Mesodermal cell (in vitro differentiated cells): ENCODE data around the gene KCNMB1.

Source experiments
- H3K27ac ChIP-seq: 2 replicates; pipeline ENCODE4 v1.7.0; 2013; ENCODE audit warnings: mild to moderate bottlenecking, low read depth, low read length, moderate library complexity; ENCODE audit not compliant: severe bottlenecking
- H3K36me3 ChIP-seq: 2 replicates; pipeline ENCODE4 v1.7.1; 2013; ENCODE audit warnings: mild to moderate bottlenecking, low read length, moderate library complexity; ENCODE audit not compliant: control insufficient read depth, insufficient read depth
- H3K4me1 ChIP-seq: one replicate; pipeline ENCODE4 v1.7.1; 2013; ENCODE audit warnings: mild to moderate bottlenecking, low read length; ENCODE audit not compliant: insufficient read depth, control insufficient read depth, poor library complexity, severe bottlenecking
- H3K4me3 ChIP-seq: 2 replicates; pipeline ENCODE4 v1.7.0; 2013; ENCODE audit warnings: low read length, control low read depth, mild to moderate bottlenecking; ENCODE audit not compliant: insufficient read depth, poor library complexity, severe bottlenecking; ENCODE audit errors: extremely low read depth
- H3K9me3 ChIP-seq: 2 replicates; pipeline ENCODE4 v1.7.1; 2013; ENCODE audit warnings: mild to moderate bottlenecking, low read length, moderate library complexity; ENCODE audit not compliant: control insufficient read depth
- WGBS, 2 experiments: methylation state at CpG; one replicate each; pipeline ENCODE4 v1.1.5; 2013; ENCODE audit warnings: missing lambda C conversion rate in 2 of 2; ENCODE audit not compliant: insufficient coverage in 2 of 2; 5-methylcytosine and 5-hydroxymethylcytosine counted together

KCNMB1 gene

DNA sequence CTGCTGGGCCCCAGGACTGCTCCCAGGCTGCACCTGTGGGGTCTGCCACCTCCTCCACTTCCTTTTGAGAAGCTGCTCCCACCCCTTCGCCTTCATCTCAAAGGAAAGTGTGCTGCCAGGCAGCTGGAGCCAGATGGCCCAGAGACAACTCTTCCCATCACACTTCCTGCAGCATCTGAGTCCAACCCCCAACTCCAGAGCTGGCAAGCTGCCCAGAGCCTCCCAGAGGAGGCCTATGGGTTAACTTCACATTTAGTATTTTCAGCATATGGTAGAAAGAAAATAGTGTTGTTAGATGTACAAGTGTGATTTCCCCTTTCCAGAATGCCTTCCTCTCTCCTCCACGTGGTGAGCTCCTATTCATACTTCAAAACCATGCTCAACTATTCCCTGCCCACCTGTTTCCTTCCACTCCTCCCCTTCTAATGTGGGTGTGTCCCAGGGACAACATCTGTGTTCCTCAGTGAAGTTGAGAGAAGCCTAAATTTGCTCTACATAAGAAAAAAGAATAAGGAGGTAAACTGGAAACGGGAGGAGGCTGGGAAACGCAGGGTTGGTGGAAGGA, 38.6 kb upstream of the KCNMB1 start:
- Histone ChIP-seq H3K4me1 (no peaks in the 10 kb centered on the region), H3K9me3 (no peaks in the 10 kb centered on the region), H3K36me3 (no peaks in the 10 kb centered on the region), H3K4me3 (no peak overlapping the region), H3K27ac (no peak overlapping the region)
- 45 to 82% methylated on average over 2 to 3 of the region's 4 CpGs for WGBS, 2 experiments

DNA sequence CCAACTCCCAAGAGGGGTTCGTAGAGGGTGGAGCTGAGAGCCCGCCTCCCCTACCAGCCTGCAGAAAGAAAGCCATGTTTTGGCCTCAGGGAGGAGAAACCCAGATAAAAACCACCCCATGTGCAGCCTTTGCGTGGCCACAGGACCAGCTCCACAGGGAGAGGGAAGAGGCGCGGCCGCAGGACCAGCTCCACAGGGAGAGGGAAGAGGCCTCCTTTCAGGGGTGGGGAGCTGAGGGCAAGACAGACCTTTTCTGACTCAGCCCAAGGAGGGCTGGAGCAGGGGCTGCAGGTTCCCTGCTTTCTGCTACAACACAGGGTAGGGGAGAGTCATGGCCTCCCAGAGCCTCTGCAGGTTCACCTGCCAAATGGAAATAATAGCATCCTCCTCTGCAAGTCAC, 37.6 kb upstream of the KCNMB1 start:
- no peak overlapping the region for H3K4me3 ChIP-seq
- H3K4me1 ChIP-seq = no peaks in the 10 kb centered on the region
- no peak overlapping the region for H3K27ac ChIP-seq
- 100% methylated on average over 2 of the region's 6 CpGs; no CpG with 5 or more reads in 1 of the 2 experiments for WGBS, 2 experiments
- no peaks in the 10 kb centered on the region for H3K9me3 ChIP-seq
- H3K36me3 ChIP-seq = no peaks in the 10 kb centered on the region

DNA sequence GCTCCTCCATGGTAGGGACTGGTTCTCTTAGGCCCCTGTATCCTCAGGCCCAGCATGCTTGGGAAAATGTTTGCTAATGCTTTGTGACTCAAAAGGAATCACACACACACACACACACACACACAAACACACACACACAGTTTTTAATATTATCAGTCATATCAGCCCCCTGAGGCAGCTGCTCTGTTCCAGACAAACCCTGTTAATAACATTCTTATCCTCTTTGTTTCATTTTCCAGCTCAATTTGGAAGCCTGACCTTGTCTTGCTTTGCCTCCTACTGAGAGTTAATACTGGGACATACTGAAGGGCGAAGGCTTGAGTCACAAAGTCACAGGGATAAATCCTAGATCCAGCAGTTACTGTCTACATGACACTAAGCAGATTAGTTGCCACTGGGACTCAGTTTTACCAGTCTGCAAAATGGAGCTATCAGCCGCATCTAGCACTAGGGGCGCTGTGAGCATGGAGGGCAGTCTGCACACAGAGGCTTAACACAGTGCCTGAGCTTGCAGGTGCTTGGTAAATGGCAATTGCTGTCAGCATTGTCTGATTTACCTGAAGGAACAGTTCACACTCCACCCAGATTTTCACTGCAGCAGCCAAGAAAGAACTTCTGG, 37.1 kb upstream of the KCNMB1 start:
- WGBS, 2 experiments = 77 to 100% methylated on average over 2 to 3 of the region's 3 CpGs
- Histone ChIP-seq H3K9me3 (no peaks in the 10 kb centered on the region), H3K27ac (no peak overlapping the region), H3K36me3 (no peaks in the 10 kb centered on the region), H3K4me3 (no peak overlapping the region), H3K4me1 (no peaks in the 10 kb centered on the region)

DNA sequence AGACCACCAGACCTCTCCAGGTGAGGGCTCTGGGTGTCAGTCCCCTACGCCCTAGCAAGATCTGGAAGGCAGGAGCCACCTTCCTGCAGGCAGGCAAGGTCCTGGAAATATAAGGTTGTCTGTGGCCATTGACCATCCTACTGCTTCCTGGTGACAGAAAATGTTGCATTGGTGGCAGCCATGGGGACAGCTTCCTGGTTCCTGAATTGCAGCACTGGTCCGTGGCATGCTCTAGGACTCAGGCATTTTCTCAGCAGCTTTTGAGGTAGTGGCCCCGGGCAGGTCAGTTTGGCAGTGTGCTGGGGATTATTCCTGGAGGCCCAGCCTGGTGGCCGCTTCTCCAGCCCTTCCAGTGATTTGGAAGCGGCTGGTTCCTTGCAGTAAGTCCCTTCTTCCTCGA, 36.6 kb upstream of the KCNMB1 start:
- WGBS, 2 experiments = 82 to 92% methylated on average over 5 of the region's 6 CpGs
- H3K4me3 ChIP-seq = no peak overlapping the region

DNA sequence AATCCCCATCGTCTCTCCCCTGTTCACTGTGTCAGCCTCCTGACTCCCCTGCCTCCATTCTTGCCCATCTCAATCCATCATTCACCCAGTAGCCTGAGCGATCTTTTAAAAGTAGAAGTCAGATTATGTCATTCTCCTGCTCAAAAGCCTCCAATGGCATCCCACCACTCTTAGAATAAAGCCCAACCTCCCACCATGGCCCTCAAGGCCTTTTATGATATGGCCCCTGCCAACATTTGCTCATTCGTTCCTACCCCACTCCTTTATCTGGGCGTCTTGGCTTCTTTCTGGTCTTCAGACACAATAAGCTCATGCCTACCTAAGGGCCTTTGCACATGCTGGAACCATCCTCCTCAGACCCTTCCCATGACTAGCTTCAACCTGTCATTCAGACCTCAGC, 35.5 kb upstream of the KCNMB1 start:
- Histone ChIP-seq H3K36me3 (no peaks in the 10 kb centered on the region), H3K4me1 (no peaks in the 10 kb centered on the region), H3K9me3 (no peaks in the 10 kb centered on the region), H3K27ac (no peak overlapping the region), H3K4me3 (no peak overlapping the region)
- 91 to 94% methylated on average over 3 to 4 of the region's 4 CpGs for WGBS, 2 experiments

More for the DNA sequence above, 36.6 kb upstream of the KCNMB1 start:
- no peaks in the 10 kb centered on the region for H3K9me3 ChIP-seq
- no peaks in the 10 kb centered on the region for H3K36me3 ChIP-seq
- H3K4me1 ChIP-seq = no peaks in the 10 kb centered on the region
- H3K27ac ChIP-seq = no peak overlapping the region

DNA sequence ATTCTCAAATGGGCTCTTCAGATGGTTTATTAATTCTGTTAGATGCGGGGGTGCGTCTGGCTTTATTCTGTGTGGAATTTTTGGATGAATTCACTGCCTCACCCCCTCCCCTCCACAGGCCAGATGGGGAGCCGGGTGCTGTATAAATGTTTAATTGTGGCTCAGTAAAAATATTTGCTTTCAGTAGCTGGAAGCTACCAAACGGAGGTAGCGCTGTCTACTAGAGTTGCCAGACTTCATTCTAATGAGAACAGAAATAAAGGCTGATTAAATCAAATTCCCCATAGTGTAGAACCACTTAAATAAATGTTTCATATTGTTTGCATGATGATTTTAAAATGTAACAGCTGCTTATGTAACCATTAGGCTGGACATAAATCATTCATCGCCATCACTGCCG, 34.5 kb upstream of the KCNMB1 start:
- 100% methylated on average over 2 of the region's 7 CpGs; no CpG with 5 or more reads in 1 of the 2 experiments for WGBS, 2 experiments
- Histone ChIP-seq H3K36me3 (no peaks in the 10 kb centered on the region), H3K4me1 (no peaks in the 10 kb centered on the region), H3K4me3 (no peak overlapping the region), H3K27ac (no peak overlapping the region), H3K9me3 (no peaks in the 10 kb centered on the region)

DNA sequence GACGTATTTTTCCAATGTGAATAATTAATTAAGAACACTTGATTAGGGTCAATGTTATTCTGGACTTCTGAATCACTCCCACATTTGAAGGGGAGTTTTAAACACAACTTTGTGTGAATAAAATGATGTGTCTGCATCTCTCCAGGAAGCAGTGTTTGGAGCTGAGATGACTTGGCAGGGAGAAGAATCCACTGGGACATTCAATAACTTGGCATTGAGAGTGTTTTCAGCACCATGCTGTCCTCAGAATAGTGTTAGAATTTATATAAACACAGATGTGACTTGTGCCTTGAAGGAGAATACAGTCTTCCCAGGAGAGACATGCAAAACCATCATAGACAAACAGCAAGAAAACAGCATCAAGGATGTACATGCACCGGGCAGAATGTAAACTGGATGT, 32.7 kb upstream of the KCNMB1 start:
- Histone ChIP-seq H3K27ac (no peak overlapping the region), H3K4me1 (no peaks in the 10 kb centered on the region), H3K4me3 (no peak overlapping the region), H3K9me3 (no peaks in the 10 kb centered on the region), H3K36me3 (no peaks in the 10 kb centered on the region)
- WGBS, 2 experiments = 94 to 100% methylated on average over 1 to 2 of the region's 2 CpGs

DNA sequence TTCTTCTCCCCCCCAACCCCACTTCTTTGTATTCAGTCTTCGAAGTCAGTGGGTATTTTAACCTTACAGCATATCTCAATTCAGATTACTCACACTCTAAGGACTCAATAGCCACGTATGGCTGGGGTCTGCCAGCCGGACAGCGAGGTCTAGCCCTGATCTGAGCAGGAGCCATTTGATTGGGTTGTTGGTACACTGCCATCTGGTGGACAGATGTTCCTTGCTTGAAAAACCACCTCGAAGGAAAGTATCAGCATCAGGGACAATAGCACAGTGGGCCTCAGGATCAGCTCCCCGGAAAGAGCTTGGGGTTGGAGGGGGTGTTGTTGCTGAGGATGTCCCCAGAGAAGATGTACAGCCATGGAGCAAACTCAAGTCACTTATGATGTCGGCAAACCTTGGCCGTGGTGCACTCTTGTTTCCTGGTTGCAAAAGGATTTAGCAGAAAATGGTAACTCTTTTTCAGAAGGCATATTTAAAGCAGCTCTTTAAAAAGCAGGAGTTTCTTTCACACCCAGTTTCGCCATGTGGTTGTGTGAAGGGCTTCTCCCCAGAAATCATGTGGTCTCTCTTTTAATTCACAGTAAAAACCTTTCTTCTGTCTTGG, 31.7 kb upstream of the KCNMB1 start:
- Histone ChIP-seq H3K4me3 (no peak overlapping the region), H3K36me3 (no peaks in the 10 kb centered on the region), H3K9me3 (no peaks in the 10 kb centered on the region), H3K27ac (no peak overlapping the region), H3K4me1 (no peaks in the 10 kb centered on the region)
- 38% methylated on average over 6 to 7 of the region's 9 CpGs for WGBS, 2 experiments

DNA sequence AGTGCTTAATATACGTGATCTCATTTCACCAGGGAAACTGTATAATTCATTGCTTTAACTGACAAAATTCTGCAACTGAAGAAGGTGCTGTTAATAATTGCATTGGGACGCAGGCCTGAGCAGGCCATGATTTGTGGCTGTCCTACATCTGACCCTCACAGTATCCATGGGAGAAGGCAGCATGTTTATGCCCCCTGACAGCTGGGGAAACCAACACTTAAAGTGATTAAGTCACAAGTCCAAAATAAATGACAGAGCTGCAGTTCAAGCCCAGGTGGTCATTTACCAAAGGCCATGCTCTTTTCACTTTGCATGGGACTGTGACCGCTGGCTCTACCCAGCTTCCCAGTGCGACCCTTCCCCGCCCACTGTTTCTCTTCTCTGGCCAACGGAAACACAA, 30.5 kb upstream of the KCNMB1 start:
- Histone ChIP-seq H3K4me1 (no peaks in the 10 kb centered on the region), H3K9me3 (no peaks in the 10 kb centered on the region), H3K27ac (no peak overlapping the region), H3K36me3 (no peaks in the 10 kb centered on the region), H3K4me3 (no peak overlapping the region)
- 80 to 81% methylated on average over 4 to 6 of the region's 6 CpGs for WGBS, 2 experiments

DNA sequence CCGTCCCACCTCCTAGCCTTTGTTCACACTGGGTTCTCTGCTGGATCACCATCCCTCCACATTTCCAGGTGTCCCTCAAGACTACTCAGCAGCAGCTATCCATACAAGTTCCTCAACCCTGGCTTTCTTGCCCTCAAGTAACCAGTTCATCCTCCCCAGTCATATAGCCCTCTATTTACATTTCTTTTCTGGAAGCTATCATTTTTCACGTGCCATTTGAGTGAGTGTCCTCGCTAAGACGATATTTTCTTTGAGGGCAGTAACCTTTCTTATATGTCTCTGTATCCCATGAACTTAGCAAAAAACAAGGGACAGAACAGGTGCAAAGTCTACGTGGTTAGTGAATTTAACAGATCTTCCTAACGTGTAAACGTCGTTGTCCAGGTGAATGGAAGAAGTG, 29.6 kb upstream of the KCNMB1 start:
- 92 to 93% methylated on average over 8 of the region's 8 CpGs for WGBS, 2 experiments
- Histone ChIP-seq H3K36me3 (no peaks in the 10 kb centered on the region), H3K9me3 (no peaks in the 10 kb centered on the region), H3K27ac (no peak overlapping the region), H3K4me3 (no peak overlapping the region), H3K4me1 (no peaks in the 10 kb centered on the region)

DNA sequence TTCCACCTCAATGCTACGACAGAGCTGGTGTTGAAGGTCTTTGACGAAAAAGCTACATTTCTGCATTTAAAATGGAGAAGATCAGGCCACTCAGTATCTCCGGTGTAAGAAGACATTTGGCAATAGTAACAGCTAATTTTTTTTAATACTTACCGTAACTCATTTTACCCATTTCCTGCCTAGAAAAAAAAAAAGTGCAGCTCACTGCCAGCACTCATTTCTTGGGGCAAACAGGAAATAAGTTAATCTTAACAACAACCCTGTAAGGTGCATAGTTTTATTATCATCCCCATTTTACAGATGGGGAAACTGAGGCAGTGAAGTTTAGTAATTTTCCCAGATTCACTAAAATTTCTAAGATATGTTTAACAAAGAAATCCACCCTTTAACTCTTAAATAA, 27.4 kb upstream of the KCNMB1 start:
- WGBS, 2 experiments = 79 to 83% methylated on average over 2 of the region's 4 CpGs
- Histone ChIP-seq H3K27ac (no peak overlapping the region), H3K4me3 (no peak overlapping the region), H3K4me1 (no peaks in the 10 kb centered on the region), H3K9me3 (no peaks in the 10 kb centered on the region), H3K36me3 (no peaks in the 10 kb centered on the region)
